ENCODE measurements around the gene SORCS2.

DNA sequence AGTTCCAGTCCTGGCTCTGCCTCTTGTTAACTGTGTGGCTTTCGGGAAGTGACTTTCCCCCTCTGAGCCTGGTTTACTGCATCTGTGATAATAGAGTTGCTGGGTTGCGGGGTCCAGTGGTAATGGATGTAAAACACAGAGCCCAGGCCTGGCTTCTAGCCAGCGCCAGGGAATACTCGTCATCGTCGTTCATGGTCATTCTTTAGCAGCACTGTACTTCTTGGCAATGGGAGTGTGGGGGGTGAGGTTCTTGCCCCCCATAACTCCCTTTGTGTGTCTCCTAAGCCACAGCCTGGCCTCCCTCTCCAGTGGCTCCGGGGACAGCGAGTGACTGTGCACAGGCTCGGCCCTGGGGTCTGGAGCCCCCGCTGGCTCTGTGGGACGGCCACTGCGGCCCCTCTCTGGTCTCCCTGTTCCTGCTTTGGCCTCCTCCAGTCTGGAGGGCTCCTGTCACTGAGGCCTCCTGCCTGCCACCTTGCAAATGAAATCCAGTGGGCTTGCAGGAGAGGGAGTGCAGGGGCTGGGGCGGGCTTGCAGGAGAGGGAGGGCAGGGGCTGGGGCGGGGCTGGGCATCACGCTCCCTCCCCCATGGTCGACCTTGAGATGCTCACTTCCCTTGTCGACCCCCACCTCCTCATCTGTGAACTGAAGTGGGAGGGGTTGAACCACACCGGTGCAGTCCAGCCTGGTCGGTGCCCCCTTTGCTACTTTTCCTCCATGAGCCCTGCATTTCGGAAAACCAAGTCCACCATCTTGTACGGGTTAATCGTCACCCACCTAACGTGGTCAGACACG, 229.2 kb downstream of the SORCS2 start:
- TF ChIP-seq, protein P1, sequence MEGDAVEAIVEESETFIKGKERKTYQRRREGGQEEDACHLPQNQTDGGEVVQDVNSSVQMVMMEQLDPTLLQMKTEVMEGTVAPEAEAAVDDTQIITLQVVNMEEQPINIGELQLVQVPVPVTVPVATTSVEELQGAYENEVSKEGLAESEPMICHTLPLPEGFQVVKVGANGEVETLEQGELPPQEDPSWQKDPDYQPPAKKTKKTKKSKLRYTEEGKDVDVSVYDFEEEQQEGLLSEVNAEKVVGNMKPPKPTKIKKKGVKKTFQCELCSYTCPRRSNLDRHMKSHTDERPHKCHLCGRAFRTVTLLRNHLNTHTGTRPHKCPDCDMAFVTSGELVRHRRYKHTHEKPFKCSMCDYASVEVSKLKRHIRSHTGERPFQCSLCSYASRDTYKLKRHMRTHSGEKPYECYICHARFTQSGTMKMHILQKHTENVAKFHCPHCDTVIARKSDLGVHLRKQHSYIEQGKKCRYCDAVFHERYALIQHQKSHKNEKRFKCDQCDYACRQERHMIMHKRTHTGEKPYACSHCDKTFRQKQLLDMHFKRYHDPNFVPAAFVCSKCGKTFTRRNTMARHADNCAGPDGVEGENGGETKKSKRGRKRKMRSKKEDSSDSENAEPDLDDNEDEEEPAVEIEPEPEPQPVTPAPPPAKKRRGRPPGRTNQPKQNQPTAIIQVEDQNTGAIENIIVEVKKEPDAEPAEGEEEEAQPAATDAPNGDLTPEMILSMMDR (IDR thresholded peaks at IDR 0.05) = no peak
- no peak for TF ChIP-seq EZH2 (IDR thresholded peaks at IDR 0.05; ENCODE audit: borderline replicate concordance, insufficient read depth, low read depth, low read length, poor library complexity, severe bottlenecking)
